RWPE2 (cell line): ENCODE data around the gene DBNL.

Source experiments
- ATAC-seq: fragments of 200-7000 bp; cut with Tn5 transposase; 3 replicates; pipeline ENCODE4 v1.9.1; 2021; ENCODE audit warnings: low read depth
- DNase-seq: peaks from one replicate; pipeline ENCODE4 v3.0.0-alpha.2; 2020; ENCODE audit warnings: low spot score
- H3K27ac ChIP-seq: fragments of 450-650 bp; 2 replicates; pipeline ENCODE4 v1.5.1; 2017; ENCODE audit warnings: mild to moderate bottlenecking; ENCODE audit not compliant: poor library complexity, severe bottlenecking
- H3K27me3 ChIP-seq: fragments of 250-450 bp; sonication (Bioruptor Pico); 2 replicates; pipeline ENCODE4 v1.5.1; 2021; ENCODE audit warnings: mild to moderate bottlenecking, moderate library complexity; ENCODE audit not compliant: insufficient read depth, poor library complexity, severe bottlenecking
- H3K36me3 ChIP-seq: fragments of 250-450 bp; sonication (Bioruptor Pico); 2 replicates; pipeline ENCODE4 v1.5.1; 2020; ENCODE audit warnings: low read depth, mild to moderate bottlenecking, moderate library complexity
- H3K4me1 ChIP-seq: fragments of 250-450 bp; sonication (Bioruptor Pico); 2 replicates; pipeline ENCODE4 v1.5.1; 2021; ENCODE audit warnings: mild to moderate bottlenecking, moderate library complexity; ENCODE audit not compliant: insufficient read depth, poor library complexity, severe bottlenecking
- H3K4me3 ChIP-seq: fragments of 250-450 bp; sonication (Bioruptor Pico); 2 replicates; pipeline ENCODE4 v1.5.1; 2021; ENCODE audit warnings: mild to moderate bottlenecking, moderate library complexity; ENCODE audit not compliant: severe bottlenecking
- H3K9me3 ChIP-seq: fragments of 250-450 bp; sonication (Bioruptor Pico); 2 replicates; pipeline ENCODE4 v1.5.1; 2021; ENCODE audit warnings: mild to moderate bottlenecking, moderate library complexity; ENCODE audit not compliant: severe bottlenecking
- TF ChIP-seq, protein P1 (sequence below): fragments of 450-650 bp; IDR thresholded peaks from one replicate; pipeline ENCODE4 v1.5.1; 2017; ENCODE audit warnings: mild to moderate bottlenecking, moderate library complexity; ENCODE audit not compliant: poor library complexity, severe bottlenecking

DBNL gene

DNA sequence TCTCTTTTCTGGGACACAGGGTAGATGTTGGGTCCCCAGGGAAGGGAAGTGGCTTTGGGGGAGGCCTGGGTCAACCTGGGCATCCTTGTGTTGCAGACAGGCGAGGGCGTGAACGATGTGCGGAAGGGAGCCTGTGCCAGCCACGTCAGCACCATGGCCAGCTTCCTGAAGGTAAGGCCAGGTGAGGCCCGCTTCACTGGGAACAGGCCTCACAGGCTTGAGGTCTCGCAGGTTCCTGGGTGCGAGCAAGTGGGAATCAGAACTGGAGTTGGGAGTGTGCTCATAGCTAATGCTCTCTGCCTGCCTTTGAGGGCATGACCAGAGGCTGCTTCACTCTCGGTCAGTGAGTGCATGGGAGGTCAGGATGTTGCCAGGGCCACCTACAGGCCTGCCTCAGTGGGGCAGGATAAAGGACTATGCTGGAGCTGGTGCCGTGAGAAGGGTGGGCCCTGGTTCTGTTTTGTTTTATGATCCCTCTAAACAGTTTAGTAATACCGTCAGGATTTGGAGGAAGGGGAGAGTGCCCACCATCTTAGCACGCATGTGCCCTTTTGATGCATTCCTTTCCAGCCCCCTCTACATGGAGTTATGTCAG, 8.4 kb downstream of the DBNL start:
- TF ChIP-seq, protein P1, sequence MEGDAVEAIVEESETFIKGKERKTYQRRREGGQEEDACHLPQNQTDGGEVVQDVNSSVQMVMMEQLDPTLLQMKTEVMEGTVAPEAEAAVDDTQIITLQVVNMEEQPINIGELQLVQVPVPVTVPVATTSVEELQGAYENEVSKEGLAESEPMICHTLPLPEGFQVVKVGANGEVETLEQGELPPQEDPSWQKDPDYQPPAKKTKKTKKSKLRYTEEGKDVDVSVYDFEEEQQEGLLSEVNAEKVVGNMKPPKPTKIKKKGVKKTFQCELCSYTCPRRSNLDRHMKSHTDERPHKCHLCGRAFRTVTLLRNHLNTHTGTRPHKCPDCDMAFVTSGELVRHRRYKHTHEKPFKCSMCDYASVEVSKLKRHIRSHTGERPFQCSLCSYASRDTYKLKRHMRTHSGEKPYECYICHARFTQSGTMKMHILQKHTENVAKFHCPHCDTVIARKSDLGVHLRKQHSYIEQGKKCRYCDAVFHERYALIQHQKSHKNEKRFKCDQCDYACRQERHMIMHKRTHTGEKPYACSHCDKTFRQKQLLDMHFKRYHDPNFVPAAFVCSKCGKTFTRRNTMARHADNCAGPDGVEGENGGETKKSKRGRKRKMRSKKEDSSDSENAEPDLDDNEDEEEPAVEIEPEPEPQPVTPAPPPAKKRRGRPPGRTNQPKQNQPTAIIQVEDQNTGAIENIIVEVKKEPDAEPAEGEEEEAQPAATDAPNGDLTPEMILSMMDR = no peak
- Histone ChIP-seq H3K9me3 (no peaks in the 10 kb centered on the region), H3K36me3 (peaks cover 95% of the 10 kb centered on the region), H3K4me3 (no peak overlapping the region), H3K27me3 (no peaks in the 10 kb centered on the region), H3K27ac (no peak overlapping the region), H3K4me1 (no peaks in the 10 kb centered on the region)
- ATAC-seq (no peak), DNase-seq (no peak)

- DNase-seq (no peak), ATAC-seq (no peak)
- Histone ChIP-seq H3K27me3 (no peaks in the 10 kb centered on the region), H3K4me3 (no peak overlapping the region), H3K4me1 (no peaks in the 10 kb centered on the region), H3K36me3 (peaks cover 82% of the 10 kb centered on the region), H3K9me3 (no peaks in the 10 kb centered on the region), H3K27ac (no peak overlapping the region)
- TF ChIP-seq, protein P1 = no peak
Observed at GRCh38 chr7:44056681-44057080, 12.2 kb downstream of the DBNL start.

DNA sequence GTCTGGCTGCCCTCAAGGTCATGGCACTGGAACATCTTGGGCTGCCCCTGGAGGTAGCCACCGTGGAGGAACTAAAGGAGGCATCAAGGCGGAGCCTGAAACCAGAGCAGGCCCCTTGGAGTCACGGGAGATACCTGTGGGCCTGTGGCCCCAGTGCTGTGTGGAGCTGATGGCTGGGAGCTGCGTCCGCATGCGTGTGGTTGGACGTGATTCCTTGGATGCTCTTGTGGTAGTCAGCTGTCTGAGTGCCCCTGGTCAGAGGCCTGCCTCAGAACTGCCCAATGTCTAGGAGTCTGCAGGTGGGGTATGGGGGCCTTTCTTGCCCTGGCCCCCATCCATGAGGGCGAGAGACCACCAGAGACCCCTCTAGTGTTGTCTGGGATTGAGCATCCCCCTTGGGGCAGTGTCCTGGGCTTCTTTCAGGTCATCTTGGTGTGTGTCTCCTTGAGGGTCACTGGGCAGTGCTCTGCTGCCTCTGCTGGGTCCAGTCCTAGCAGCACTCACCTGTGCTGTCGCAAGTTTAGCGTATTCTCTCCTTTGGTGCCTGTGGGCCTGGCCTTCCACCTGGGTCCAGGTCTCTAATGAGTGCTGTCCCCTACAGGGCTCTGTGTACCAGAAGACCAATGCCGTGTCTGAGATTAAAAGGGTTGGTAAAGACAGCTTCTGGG, 12.8 kb downstream of the DBNL start:
- Histone ChIP-seq H3K36me3 (peaks cover 76% of the 10 kb centered on the region), H3K9me3 (no peaks in the 10 kb centered on the region)
- ATAC-seq = no peak

GRCh38 chr7:44057849-44058758, 13.6 kb downstream of the DBNL start:
- Histone ChIP-seq H3K27ac (no peak overlapping the region), H3K4me3 (no peak overlapping the region)
- TF ChIP-seq, protein P1 = no peak

More for the DNA sequence above, 12.8 kb downstream of the DBNL start:
- no peaks in the 10 kb centered on the region for H3K27me3 ChIP-seq
- no peak overlapping the region for H3K4me3 ChIP-seq
- H3K27ac ChIP-seq = no peak overlapping the region
- DNase-seq = no peak
- TF ChIP-seq, protein P1 = no peak
- H3K4me1 ChIP-seq = no peaks in the 10 kb centered on the region

More at GRCh38 chr7:44057849-44058758, 13.6 kb downstream of the DBNL start:
- Histone ChIP-seq H3K9me3 (no peaks in the 10 kb centered on the region), H3K36me3 (peaks cover 69% of the 10 kb centered on the region), H3K4me1 (no peaks in the 10 kb centered on the region), H3K27me3 (no peaks in the 10 kb centered on the region)
- peak; percentile 17; the same call in 1 of the 3 replicates for ATAC-seq
- no peak for DNase-seq
